IMR-90 (cell line): Measurements from ENCODE around the gene PAXIP1. TPM values are rescaled to one million over a fixed set of nuclear protein-coding genes. Genes with fewer than 3 reads are reported as not detected.

Experiments
- ATAC-seq: fragments of 200-7000 bp; cut with Tn5 transposase; 2 replicates; pipeline ENCODE4 v1.9.1; 2020; ENCODE audit warnings: low read depth, mild to moderate bottlenecking, moderate library complexity
- BruUV-seq: library from RNA; stranded (reverse); fragments of 400-500 nt; replicated peaks from 2 replicates; lab custom pipeline; 2021; lab: Mats Ljungman, UMichigan
- CTCF ChIA-PET: fragments of 300-600 bp; formaldehyde crosslinking; extraction: SDS; loops from one replicate; lab custom pipeline; 2021; ENCODE audit warnings: antibody characterized with exemption; lab: Yijun Ruan, JAX
- POLR2A ChIA-PET: fragments of 300-600 bp; sonication (Branson Sonifier 250); formaldehyde crosslinking; loops from one replicate; lab custom pipeline; 2022; ENCODE audit warnings: antibody characterized with exemption; ENCODE audit not compliant: unreplicated experiment; lab: Charles Lee
- DNase-seq: peaks from one replicate; pipeline ENCODE4 v3.0.0; 2013
- H2AFZ ChIP-seq: replicated peaks from 2 replicates; pipeline ENCODE3; 2013; ENCODE audit warnings: low read length, mild to moderate bottlenecking; ENCODE audit not compliant: poor library complexity
- H2AK5ac ChIP-seq: 2 replicates; pipeline ENCODE4 v1.6.1; 2013; ENCODE audit warnings: low read depth, low read length, inconsistent platforms
- H2AK9ac ChIP-seq: replicated peaks from 2 replicates; pipeline ENCODE3; 2013; ENCODE audit warnings: mild to moderate bottlenecking, low read depth, low read length, moderate library complexity; ENCODE audit not compliant: poor library complexity
- H2BK120ac ChIP-seq: 2 replicates; pipeline ENCODE4 v1.6.1; 2013; ENCODE audit warnings: low read depth, low read length, inconsistent platforms
- H2BK15ac ChIP-seq: 3 replicates; pipeline ENCODE4 v1.6.1; 2013; ENCODE audit warnings: low read depth, low read length, inconsistent platforms
- H2BK20ac ChIP-seq: 2 replicates; pipeline ENCODE4 v1.6.1; 2013; ENCODE audit warnings: low read depth, mild to moderate bottlenecking, inconsistent platforms, low read length, moderate library complexity
- H2BK5ac ChIP-seq: 2 replicates; pipeline ENCODE4 v1.6.1; 2013; ENCODE audit warnings: mild to moderate bottlenecking, low read depth, low read length, inconsistent platforms; ENCODE audit not compliant: poor library complexity, severe bottlenecking
- H3K14ac ChIP-seq: replicated peaks from 2 replicates; pipeline ENCODE4 v1.6.1; 2013; ENCODE audit warnings: low read depth, low read length, inconsistent platforms
- H3K18ac ChIP-seq: 2 replicates; pipeline ENCODE4 v1.6.1; 2013; ENCODE audit warnings: low read depth, low read length, control low read depth
- H3K23ac ChIP-seq: 2 replicates; pipeline ENCODE4 v1.6.1; 2013; ENCODE audit warnings: low read depth, low read length, inconsistent platforms
- H3K27ac ChIP-seq: 2 replicates; pipeline ENCODE4 v1.5.1; 2013; ENCODE audit warnings: mild to moderate bottlenecking, control low read depth, low read length; ENCODE audit not compliant: insufficient read depth
- H3K27me3 ChIP-seq: 2 replicates; pipeline ENCODE4 v1.6.1; 2013; ENCODE audit warnings: low read length; ENCODE audit not compliant: control insufficient read depth, insufficient read depth
- H3K36me3 ChIP-seq: 2 replicates; pipeline ENCODE4 v1.6.1; 2013; ENCODE audit warnings: low read length, mixed read lengths; ENCODE audit not compliant: control insufficient read depth, insufficient read depth
- H3K4ac ChIP-seq: 2 replicates; pipeline ENCODE4 v1.6.1; 2013; ENCODE audit warnings: low read depth, low read length, inconsistent platforms
- H3K4me1 ChIP-seq: 2 replicates; pipeline ENCODE4 v1.6.1; 2013; ENCODE audit warnings: low read length, mixed read lengths; ENCODE audit not compliant: control insufficient read depth, insufficient read depth
- H3K4me2 ChIP-seq: 2 replicates; pipeline ENCODE4 v1.6.1; 2013; ENCODE audit warnings: low read depth, mild to moderate bottlenecking, control low read depth, low read length, moderate library complexity
- H3K4me3 ChIP-seq: 2 replicates; pipeline ENCODE4 v1.5.1; 2013; ENCODE audit warnings: low read depth, mild to moderate bottlenecking, control low read depth, low read length, moderate library complexity; ENCODE audit not compliant: insufficient read depth
- H3K56ac ChIP-seq: 2 replicates; pipeline ENCODE4 v1.6.1; 2013; ENCODE audit warnings: low read length, inconsistent platforms; ENCODE audit not compliant: insufficient read depth; ENCODE audit errors: extremely low read depth
- H3K79me1 ChIP-seq, 2 experiments: 2 replicates each; pipeline ENCODE4 v1.6.1; 2013; ENCODE audit warnings: low read length in 2 of 2, inconsistent platforms in 1 of 2, low read depth in 1 of 2
- H3K9ac ChIP-seq: 2 replicates; pipeline ENCODE4 v1.6.1; 2013; ENCODE audit warnings: low read depth, low read length, control low read depth
- H3K9me1 ChIP-seq: 2 replicates; pipeline ENCODE4 v1.6.1; 2013; ENCODE audit warnings: low read length, inconsistent platforms; ENCODE audit not compliant: insufficient read depth
- H3K9me3 ChIP-seq: 2 replicates; pipeline ENCODE4 v1.6.1; 2013; ENCODE audit warnings: low read length; ENCODE audit not compliant: control insufficient read depth, insufficient read depth
- H4K20me1 ChIP-seq: 2 replicates; pipeline ENCODE4 v1.6.1; 2013; ENCODE audit warnings: low read length, inconsistent platforms; ENCODE audit not compliant: insufficient read depth
- H4K5ac ChIP-seq: 2 replicates; pipeline ENCODE4 v1.6.1; 2013; ENCODE audit warnings: mild to moderate bottlenecking, low read depth, low read length, control low read depth
- H4K8ac ChIP-seq, 2 experiments: 2 replicates each; pipeline ENCODE4 v1.6.1; 2013; ENCODE audit warnings: low read depth in 2 of 2, low read length in 2 of 2, control low read depth in 1 of 2, inconsistent platforms in 1 of 2
- H4K91ac ChIP-seq: 2 replicates; pipeline ENCODE4 v1.6.1; 2013; ENCODE audit warnings: low read depth, low read length, inconsistent platforms; ENCODE audit not compliant: insufficient read depth
- CHD1 ChIP-seq: IDR thresholded peaks from 2 replicates; pipeline ENCODE4 v1.6.1; 2012; ENCODE audit warnings: low read depth, low read length, improper control_type of control experiment
- FOS ChIP-seq: fragments of 150-350 bp; IDR thresholded peaks from 2 replicates; pipeline ENCODE4 v1.6.1; 2016; ENCODE audit warnings: low read depth, low read length
- POLR2A ChIP-seq: IDR thresholded peaks from 2 replicates; pipeline ENCODE4 v1.6.1; 2012; ENCODE audit warnings: mild to moderate bottlenecking, low read depth, low read length
- RCOR1 ChIP-seq: IDR thresholded peaks from 2 replicates; pipeline ENCODE4 v1.6.1; 2012; ENCODE audit warnings: mild to moderate bottlenecking, low read length, improper control_type of control experiment; ENCODE audit not compliant: insufficient replicate concordance
- RFX5 ChIP-seq: IDR thresholded peaks from 2 replicates; pipeline ENCODE4 v1.8.0; 2012; ENCODE audit warnings: low read depth, mild to moderate bottlenecking, low read length, moderate library complexity
- SMC3 ChIP-seq: fragments of 150-350 bp; IDR thresholded peaks from 2 replicates; pipeline ENCODE4 v1.6.1; 2016; ENCODE audit warnings: low read depth, mild to moderate bottlenecking, antibody characterized with exemption, low read length, moderate library complexity
- WGBS, 2 experiments: methylation state at CpG; one replicate each; pipeline versions ENCODE4 v1.1.5 to v1.1.7; 2013; ENCODE audit warnings: missing lambda C conversion rate in 2 of 2; ENCODE audit not compliant: insufficient read length in 1 of 2; ENCODE audit errors: extremely low coverage in 2 of 2; 5-methylcytosine and 5-hydroxymethylcytosine counted together
- dilution Hi-C: fragments of 300-500 bp; cut with HindIII; formaldehyde crosslinking; loops from one replicate; pipeline ENCODE4 v1.14.3; 2018; ENCODE audit warnings: low sequenced_read_pairs; ENCODE audit not compliant: unreplicated experiment
- in situ Hi-C: fragments of 300-500 bp; cut with MboI; formaldehyde crosslinking; loops from 3 replicates; pipeline ENCODE4 v1.14.3; 2019; ENCODE audit warnings: low sequenced_read_pairs, inconsistent platforms, mixed read lengths
- intact Hi-C: fragments of 100-400 bp; cut with micrococcal nuclease; formaldehyde crosslinking; loops from 2 replicates; pipeline ENCODE4 v1.10.0; 2022
- polyA plus RNA-seq, 3 experiments: library from polyadenylated mRNA; depleted of rRNA; stranded (reverse); fragments of >200 nt; gene quantifications; 2 replicates each; pipeline ENCODE4 v1.2.3, GENCODE V29; 2012; ENCODE audit warnings: low replicate concordance in 1 of 3
- total RNA-seq: library from RNA; depleted of rRNA; stranded (reverse); fragments of >200 nt; gene quantifications from 2 replicates; pipeline ENCODE4 v1.2.3, GENCODE V29; 2012
- TF ChIP-seq, protein P1 (sequence below): conservative IDR thresholded peaks from 2 replicates; pipeline ENCODE4 v1.5.1; 2012; ENCODE audit warnings: mild to moderate bottlenecking, low read depth, low read length, improper control_type of control experiment
- TF ChIP-seq, protein P2 (sequence below): fragments of 150-350 bp; IDR thresholded peaks from 2 replicates; pipeline ENCODE4 v1.6.1; 2017; ENCODE audit warnings: mild to moderate bottlenecking, antibody characterized with exemption, low read length, low read depth

Gene PAXIP1
- total and polyA plus RNA-seq, 2 of the 4 experiments (the other 2 are of a cell fraction): 7.3 to 8.7 TPM

DNA sequence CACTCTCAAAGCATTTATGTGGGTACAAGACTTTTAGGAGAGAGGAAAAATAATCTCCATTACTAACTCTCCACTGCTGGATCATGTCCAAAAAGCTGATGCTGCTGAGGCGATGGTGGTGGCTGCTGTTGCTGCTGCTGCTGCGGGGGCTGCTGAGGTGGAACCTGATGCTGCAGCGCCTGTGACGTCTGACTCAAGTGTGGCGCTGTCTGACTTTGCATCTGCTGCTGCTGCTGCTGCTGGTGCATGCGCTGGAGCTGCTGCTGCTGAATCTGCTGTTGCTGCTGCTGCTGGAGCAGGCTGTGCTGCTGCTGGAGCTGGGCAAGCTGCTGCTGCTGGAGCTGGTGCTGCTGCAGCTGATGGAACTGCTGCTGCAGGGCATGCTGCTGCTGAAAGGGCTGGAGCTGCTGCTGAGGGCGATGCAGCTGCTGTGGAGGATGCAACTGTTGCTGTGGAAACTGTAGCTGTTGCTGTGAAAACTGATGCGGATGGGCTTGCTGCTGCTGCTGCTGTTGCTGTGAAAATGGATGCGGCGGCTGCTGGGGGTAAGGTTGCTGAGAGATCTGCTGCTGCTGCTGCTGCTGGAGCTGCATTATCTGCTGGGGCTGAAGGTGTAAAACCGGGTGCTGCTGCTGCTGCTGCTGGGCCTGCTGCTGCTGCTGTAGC is 34.5 kb downstream of the PAXIP1 start:
- 83% methylated on average over 5 of the region's 11 CpGs; no CpG with 5 or more reads in 1 of the 2 experiments for WGBS, 2 experiments
- no TSS peak for BruUV-seq
- peaks cover 37% of the 10 kb centered on the region for H3K36me3 ChIP-seq

More for the DNA sequence above, 34.5 kb downstream of the PAXIP1 start:
- Histone ChIP-seq H4K8ac (no peak overlapping the region), H2AK5ac (no peak overlapping the region), H3K56ac (no peak overlapping the region), H3K79me1 (peaks cover 0 to 2% of the 10 kb centered on the region in 2 experiments; a peak in 2 of 4 replicates), H2BK20ac (no peak overlapping the region), H3K23ac (no peak overlapping the region), H2BK5ac (no peak overlapping the region), H3K18ac (no peak overlapping the region), H3K27ac (no peak overlapping the region), H4K91ac (no peak overlapping the region), H2AFZ (no peak overlapping the region), H2BK15ac (no peak overlapping the region), H3K9ac (no peak overlapping the region), H4K20me1 (no peaks in the 10 kb centered on the region), H3K27me3 (no peaks in the 10 kb centered on the region), H2BK120ac (no peak overlapping the region), H3K4me1 (peaks cover 3% of the 10 kb centered on the region; the same call in 1 of the 2 replicates), H3K14ac (no peak overlapping the region), H3K4me2 (no peak overlapping the region), H3K9me1 (no peaks in the 10 kb centered on the region; the same call in 1 of the 2 replicates), H3K9me3 (no peaks in the 10 kb centered on the region), H3K4me3 (no peak overlapping the region), H3K4ac (no peak overlapping the region), H4K5ac (no peak overlapping the region), H2AK9ac (no peak overlapping the region)
- POLR2A ChIA-PET: no interaction called here
- dilution Hi-C loops (no loop called here), in situ Hi-C loops (no loop called here), intact Hi-C loops (no loop called here)
- CTCF ChIA-PET: no interaction called here
- no peak for TF ChIP-seq SMC3
- TF ChIP-seq, protein P1, sequence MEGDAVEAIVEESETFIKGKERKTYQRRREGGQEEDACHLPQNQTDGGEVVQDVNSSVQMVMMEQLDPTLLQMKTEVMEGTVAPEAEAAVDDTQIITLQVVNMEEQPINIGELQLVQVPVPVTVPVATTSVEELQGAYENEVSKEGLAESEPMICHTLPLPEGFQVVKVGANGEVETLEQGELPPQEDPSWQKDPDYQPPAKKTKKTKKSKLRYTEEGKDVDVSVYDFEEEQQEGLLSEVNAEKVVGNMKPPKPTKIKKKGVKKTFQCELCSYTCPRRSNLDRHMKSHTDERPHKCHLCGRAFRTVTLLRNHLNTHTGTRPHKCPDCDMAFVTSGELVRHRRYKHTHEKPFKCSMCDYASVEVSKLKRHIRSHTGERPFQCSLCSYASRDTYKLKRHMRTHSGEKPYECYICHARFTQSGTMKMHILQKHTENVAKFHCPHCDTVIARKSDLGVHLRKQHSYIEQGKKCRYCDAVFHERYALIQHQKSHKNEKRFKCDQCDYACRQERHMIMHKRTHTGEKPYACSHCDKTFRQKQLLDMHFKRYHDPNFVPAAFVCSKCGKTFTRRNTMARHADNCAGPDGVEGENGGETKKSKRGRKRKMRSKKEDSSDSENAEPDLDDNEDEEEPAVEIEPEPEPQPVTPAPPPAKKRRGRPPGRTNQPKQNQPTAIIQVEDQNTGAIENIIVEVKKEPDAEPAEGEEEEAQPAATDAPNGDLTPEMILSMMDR: no peak
- no peak for TF ChIP-seq RCOR1
- no peak for TF ChIP-seq CHD1
- no peak for TF ChIP-seq POLR2A
- TF ChIP-seq RFX5: no peak
- no peak for TF ChIP-seq FOS
- TF ChIP-seq, protein P2, sequence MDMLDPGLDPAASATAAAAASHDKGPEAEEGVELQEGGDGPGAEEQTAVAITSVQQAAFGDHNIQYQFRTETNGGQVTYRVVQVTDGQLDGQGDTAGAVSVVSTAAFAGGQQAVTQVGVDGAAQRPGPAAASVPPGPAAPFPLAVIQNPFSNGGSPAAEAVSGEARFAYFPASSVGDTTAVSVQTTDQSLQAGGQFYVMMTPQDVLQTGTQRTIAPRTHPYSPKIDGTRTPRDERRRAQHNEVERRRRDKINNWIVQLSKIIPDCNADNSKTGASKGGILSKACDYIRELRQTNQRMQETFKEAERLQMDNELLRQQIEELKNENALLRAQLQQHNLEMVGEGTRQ: no peak
- ATAC-seq: no peak
- DNase-seq: peak; percentile 1
